ENCODE data around the gene PCBP1. TPM values are rescaled to one million over a fixed set of nuclear protein-coding genes. Genes with fewer than 3 reads are reported as not detected.
"Not testable (repeated sequence)": the region's sequence is repeated elsewhere in the genome, so short reads cannot be mapped to it uniquely, and the experiment has no call there.

Gene PCBP1
- total RNA-seq, 3 donors from 2014 or later: 121 to 210 (median 145) TPM

DNA sequence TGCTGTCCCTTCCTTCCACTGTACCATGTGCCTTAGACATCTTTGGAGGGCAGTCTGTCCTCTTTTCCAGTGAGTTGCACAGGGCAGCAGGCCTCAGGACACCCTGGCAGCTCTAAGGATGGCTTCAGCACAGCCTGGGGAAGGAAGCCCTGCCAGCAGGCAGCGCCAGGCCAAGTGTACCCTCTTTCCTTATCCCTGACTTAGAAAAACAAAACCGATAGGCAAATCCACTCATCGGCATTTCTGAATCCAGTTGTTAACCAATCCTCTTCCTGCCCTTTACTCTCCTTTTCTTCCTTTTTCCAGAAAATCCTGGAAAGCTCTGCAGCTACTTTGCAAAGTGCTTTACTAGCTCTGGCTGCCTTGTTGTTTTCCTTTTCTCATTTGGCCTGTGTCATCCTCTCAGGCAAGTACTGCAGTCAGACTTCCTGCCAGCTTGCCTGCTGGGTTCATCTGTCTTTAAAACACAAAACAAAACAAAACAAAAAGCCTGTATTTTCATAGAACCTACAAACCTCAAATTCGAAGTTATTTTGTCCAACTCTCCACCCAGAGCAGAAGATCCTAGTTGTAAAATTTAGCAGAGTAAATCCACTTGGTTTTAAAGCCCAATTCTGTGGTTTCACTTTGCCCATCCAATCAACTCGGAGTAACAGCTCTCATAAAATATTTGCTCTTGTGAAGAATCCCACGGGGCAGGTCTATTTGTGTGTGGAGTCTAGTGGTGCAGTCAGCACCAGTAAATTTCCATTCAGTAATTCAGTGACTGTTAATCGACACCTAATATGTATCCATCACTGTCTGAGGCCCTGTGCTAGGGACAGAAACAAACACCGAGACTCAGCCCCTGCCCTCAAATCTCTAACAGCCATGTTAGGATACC lies 45.2 kb downstream of the PCBP1 start:
- H3K4me3 ChIP-seq: peak overlapping the region; percentile 32 to 60 (median 45)
- TF ChIP-seq POLR2AphosphoS5 (IDR thresholded peaks at IDR 0.05) (peak in 2 of 3 donors; percentile 30 to 50), POLR2A (IDR thresholded peaks at IDR 0.05) (no peak)
- no peaks in the 10 kb centered on the region for H3K9me3 ChIP-seq
- intact Hi-C loops (cut with DNase I; ENCODE audit: low total_unique reads): no loop called here
- no peak for DNase-seq (ENCODE audit: low spot score in 2 of 2)
- H3K36me3 ChIP-seq: no peaks in the 10 kb centered on the region
- H3K27ac ChIP-seq: peak overlapping the region; percentile 92 to 97
- H3K27me3 ChIP-seq: no peaks in the 10 kb centered on the region
- peaks cover 3 to 20% of the 10 kb centered on the region in 2 donors for H3K4me1 ChIP-seq

GRCh38 chr2:70133127-70133452 lies 45.8 kb downstream of the PCBP1 start:
- intact Hi-C loops (cut with DNase I; ENCODE audit: low total_unique reads): no loop called here
- Histone ChIP-seq H3K4me3 (peak overlapping the region; percentile 32 to 60 (median 45)), H3K4me1 (peaks cover 3 to 20% of the 10 kb centered on the region in 2 donors), H3K27me3 (no peaks in the 10 kb centered on the region), H3K36me3 (no peaks in the 10 kb centered on the region), H3K27ac (peak overlapping the region; percentile 92 to 97), H3K9me3 (no peaks in the 10 kb centered on the region)
- no peak for DNase-seq (ENCODE audit: low spot score in 2 of 2)
- TF ChIP-seq POLR2AphosphoS5 (IDR thresholded peaks at IDR 0.05): no peak
- TF ChIP-seq, protein P1, sequence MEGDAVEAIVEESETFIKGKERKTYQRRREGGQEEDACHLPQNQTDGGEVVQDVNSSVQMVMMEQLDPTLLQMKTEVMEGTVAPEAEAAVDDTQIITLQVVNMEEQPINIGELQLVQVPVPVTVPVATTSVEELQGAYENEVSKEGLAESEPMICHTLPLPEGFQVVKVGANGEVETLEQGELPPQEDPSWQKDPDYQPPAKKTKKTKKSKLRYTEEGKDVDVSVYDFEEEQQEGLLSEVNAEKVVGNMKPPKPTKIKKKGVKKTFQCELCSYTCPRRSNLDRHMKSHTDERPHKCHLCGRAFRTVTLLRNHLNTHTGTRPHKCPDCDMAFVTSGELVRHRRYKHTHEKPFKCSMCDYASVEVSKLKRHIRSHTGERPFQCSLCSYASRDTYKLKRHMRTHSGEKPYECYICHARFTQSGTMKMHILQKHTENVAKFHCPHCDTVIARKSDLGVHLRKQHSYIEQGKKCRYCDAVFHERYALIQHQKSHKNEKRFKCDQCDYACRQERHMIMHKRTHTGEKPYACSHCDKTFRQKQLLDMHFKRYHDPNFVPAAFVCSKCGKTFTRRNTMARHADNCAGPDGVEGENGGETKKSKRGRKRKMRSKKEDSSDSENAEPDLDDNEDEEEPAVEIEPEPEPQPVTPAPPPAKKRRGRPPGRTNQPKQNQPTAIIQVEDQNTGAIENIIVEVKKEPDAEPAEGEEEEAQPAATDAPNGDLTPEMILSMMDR (IDR thresholded peaks at IDR 0.05): no peak

- DNase-seq (ENCODE audit: low spot score in 2 of 2): no peak
- Histone ChIP-seq H3K27ac (peak overlapping the region; percentile 92 to 97), H3K27me3 (no peaks in the 10 kb centered on the region), H3K9me3 (no peaks in the 10 kb centered on the region), H3K4me3 (no peak overlapping the region), H3K4me1 (peaks cover 3 to 20% of the 10 kb centered on the region in 2 donors), H3K36me3 (no peaks in the 10 kb centered on the region)
- TF ChIP-seq POLR2AphosphoS5 (IDR thresholded peaks at IDR 0.05) (no peak), POLR2A (IDR thresholded peaks at IDR 0.05) (no peak)
- TF ChIP-seq, protein P1 (IDR thresholded peaks at IDR 0.05): no peak
- intact Hi-C loops (cut with DNase I; ENCODE audit: low total_unique reads): no loop called here
These were observed 46.4 kb downstream of the PCBP1 start for GRCh38 chr2:70133491-70134322.

DNA sequence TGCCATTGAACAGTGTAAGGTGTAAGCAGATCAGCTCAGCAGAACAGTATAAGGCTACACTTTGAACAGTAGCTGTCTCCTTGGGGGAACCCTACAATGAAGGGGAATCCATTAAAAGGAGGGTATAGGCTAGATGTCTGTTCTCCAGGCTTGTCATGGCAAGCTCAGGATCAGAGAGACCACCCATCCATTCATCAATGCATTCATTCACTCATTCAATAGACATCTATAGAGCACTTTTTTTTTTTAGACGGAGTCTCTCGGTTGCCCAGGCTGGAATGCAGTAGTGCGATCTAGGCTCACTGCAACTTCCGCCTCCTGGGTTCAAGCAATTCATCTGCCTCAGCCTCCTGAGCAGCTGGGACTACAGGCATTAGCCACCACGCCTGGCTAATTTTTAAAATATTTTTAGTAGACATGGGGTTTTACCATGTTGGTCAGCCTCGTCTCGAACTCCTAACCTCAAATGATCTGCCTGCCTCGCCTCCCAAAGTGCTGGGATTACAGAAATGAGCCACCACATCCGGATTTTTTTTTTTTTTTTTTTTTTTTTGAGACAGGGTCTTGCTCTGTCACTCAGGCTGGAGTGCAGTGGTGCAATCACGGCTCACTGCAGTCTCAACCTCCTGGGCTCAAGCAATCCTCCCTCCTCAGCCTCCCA lies 47.2 kb downstream of the PCBP1 start:
- intact Hi-C loops (cut with DNase I; ENCODE audit: low total_unique reads); H3K36me3 ChIP-seq; DNase-seq (ENCODE audit: low spot score in 2 of 2); H3K27me3 ChIP-seq; H3K4me3 ChIP-seq; H3K9me3 ChIP-seq: not testable (repeated sequence)
- Histone ChIP-seq H3K27ac (peak overlapping the region; percentile 92 to 97), H3K4me1 (peaks cover 3 to 20% of the 10 kb centered on the region in 2 donors)

Other genes starting within 250 kb of the PCBP1 start
- gene SNRNP27, start 193.5 kb upstream of the PCBP1 start, total RNA-seq: 10 to 100 TPM; 79.2 to 82.9 (median 80.0) TPM
- 10 to 100 TPM in 2 of 3 donors, 1 to 10 TPM in 1; 5.8 to 17.3 (median 10.2) TPM for gene MXD1, start 172.4 kb upstream of the PCBP1 start, total RNA-seq
- 1 to 10 TPM; 1.6 to 4.5 (median 1.8) TPM for gene ASPRV1, start 125.8 kb upstream of the PCBP1 start, total RNA-seq
- gene C2orf42, start 103.5 kb downstream of the PCBP1 start, total RNA-seq: 10 to 100 TPM; 18.7 to 30.0 (median 20.3) TPM
- 100 to 1,000 TPM in 2 of 3 donors, 10 to 100 TPM in 1; 43.7 to 236 (median 172) TPM for gene TIA1, start 161.2 kb downstream of the PCBP1 start, total RNA-seq
- gene PCYOX1, start 170.7 kb downstream of the PCBP1 start, total RNA-seq: 100 to 1,000 TPM in 1 of 3 donors, 10 to 100 TPM in 2; 44.2 to 151 (median 72.7) TPM
- gene SNRPG, start 206.3 kb downstream of the PCBP1 start, total RNA-seq: 100 to 1,000 TPM in 2 of 3 donors, 10 to 100 TPM in 1; 79.0 to 201 (median 104) TPM
- 10 to 100 TPM; 24.2 to 28.2 (median 26.9) TPM for gene FAM136A, start 214.6 kb downstream of the PCBP1 start, total RNA-seq

Measured in breast epithelium (tissue), 4 donors.